ENCODE data around the gene CCDC188. TPM values are rescaled to one million over a fixed set of nuclear protein-coding genes. Genes with fewer than 3 reads are reported as not detected.

The CCDC188 gene
- total and polyA plus RNA-seq, 10 of the 15 experiments (the other 5 are each of a cell fraction or from before 2014, with no cell fraction given): not detected

DNA sequence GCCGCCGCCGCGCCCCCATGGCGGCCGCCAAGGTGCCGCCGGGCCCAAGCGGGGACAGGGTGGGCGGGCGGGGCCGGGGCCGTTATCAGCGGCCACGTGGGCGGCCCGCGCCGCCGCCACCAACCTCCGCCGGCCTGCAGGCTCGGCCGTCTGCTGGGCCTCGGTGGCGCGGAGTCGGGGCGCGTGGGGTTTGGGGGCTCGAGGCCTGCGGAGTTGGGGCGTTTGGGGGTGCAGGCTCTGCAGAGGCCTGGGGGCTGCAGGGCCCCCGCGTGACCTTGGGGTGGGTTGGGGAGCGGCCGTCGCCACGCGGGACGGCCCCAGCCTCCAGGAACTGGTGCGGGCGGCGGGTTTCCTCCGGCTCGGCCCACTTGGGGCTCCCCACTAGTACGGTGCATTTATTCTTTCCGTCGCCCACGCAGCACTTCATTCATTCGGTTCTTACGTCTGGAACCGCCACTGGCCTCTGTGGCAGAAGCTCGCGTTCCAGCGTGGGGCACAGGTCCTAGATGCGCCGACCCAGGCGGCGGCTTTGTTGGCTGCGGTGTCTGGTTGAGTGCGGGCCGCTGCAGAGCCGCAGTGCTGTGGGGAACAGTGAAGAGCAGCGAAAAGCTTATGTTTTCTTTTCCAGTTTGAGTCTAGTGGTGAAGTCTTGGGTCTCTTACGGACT lies 33.1 kb downstream of the CCDC188 start (continued):
- TF ChIP-seq, protein P1, sequence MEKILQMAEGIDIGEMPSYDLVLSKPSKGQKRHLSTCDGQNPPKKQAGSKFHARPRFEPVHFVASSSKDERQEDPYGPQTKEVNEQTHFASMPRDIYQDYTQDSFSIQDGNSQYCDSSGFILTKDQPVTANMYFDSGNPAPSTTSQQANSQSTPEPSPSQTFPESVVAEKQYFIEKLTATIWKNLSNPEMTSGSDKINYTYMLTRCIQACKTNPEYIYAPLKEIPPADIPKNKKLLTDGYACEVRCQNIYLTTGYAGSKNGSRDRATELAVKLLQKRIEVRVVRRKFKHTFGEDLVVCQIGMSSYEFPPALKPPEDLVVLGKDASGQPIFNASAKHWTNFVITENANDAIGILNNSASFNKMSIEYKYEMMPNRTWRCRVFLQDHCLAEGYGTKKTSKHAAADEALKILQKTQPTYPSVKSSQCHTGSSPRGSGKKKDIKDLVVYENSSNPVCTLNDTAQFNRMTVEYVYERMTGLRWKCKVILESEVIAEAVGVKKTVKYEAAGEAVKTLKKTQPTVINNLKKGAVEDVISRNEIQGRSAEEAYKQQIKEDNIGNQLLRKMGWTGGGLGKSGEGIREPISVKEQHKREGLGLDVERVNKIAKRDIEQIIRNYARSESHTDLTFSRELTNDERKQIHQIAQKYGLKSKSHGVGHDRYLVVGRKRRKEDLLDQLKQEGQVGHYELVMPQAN (conservative IDR thresholded peaks at IDR 0.05): peak; percentile 25
- TF ChIP-seq, protein P2, sequence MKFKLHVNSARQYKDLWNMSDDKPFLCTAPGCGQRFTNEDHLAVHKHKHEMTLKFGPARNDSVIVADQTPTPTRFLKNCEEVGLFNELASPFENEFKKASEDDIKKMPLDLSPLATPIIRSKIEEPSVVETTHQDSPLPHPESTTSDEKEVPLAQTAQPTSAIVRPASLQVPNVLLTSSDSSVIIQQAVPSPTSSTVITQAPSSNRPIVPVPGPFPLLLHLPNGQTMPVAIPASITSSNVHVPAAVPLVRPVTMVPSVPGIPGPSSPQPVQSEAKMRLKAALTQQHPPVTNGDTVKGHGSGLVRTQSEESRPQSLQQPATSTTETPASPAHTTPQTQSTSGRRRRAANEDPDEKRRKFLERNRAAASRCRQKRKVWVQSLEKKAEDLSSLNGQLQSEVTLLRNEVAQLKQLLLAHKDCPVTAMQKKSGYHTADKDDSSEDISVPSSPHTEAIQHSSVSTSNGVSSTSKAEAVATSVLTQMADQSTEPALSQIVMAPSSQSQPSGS (IDR thresholded peaks at IDR 0.05; ENCODE audit: low read length): no peak
- TF ChIP-seq CHD1 (IDR thresholded peaks at IDR 0.05; ENCODE audit: low read depth, low read length): no peak

DNA sequence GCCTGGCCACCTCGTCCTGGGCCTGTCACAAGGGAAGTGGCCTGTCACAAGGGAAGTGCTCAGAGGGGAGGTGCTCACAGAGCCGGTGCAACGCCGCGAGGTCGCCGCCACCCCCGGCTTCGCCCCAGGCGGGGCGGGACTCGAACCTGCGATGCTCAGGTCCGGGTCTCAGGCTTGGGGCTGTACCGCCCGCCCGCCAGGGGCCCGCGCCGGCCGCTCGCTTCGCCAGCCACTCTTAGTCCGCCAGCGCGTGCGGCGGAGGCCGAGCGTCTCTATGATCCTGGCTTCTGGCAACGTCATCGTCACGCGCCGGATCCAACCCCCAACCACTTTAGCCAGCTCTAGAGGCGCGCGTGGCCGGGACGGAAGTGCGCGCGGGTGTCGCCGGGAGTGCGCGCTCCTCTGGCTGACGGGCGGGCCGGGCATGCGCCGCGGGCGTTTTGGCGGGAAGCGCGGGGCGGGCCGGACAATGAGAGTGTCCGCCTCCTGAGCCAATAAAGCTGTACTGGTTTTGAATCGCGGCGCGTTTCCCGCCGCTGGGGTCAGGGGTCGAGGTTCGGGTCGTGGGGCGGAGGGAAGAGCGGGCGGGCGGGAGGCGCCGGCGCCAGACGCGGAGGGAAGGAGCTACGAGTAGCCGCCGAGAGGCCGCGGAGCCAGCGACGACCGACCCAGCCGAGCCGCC lies 33.8 kb downstream of the CCDC188 start, which contains the start of gene TRMT2A:
TRMT2A (minus strand) TSS at position 276 of the 682 bp plus-strand sequence. CDS start 320 bp downstream, outside the sequence.
- Histone ChIP-seq H3K36me3 (ENCODE audit: control insufficient read depth in 2 of 2, insufficient read depth in 2 of 2, low read length in 1 of 2) (peaks cover 32 to 39% of the 10 kb centered on the region in 2 experiments), H3K4me2 (ENCODE audit: control insufficient read depth, insufficient read depth) (peak within 1 kb of the TSS; percentile 96), H3K4me1 (ENCODE audit: control insufficient read depth, insufficient read depth, low read length) (peaks cover 28% of the 10 kb centered on the region), H3K4me3 (peak within 1 kb of the TSS; percentile 83), H4K20me1 (ENCODE audit: control insufficient read depth, insufficient read depth) (0 out of 2 replicates have a peak, but pooled peaks cover 2% of the 10 kb centered on the region), H3K9ac (ENCODE audit: control insufficient read depth, insufficient read depth, low read length) (peak within 1 kb of the TSS; percentile 99), H3K9me3 (replicated peaks; ENCODE audit: control insufficient read depth, insufficient read depth, low read length) (no peaks in the 10 kb centered on the region), H3K27me3 (replicated peaks in 1 of 2; ENCODE audit: control insufficient read depth in 2 of 2, insufficient read depth in 2 of 2, low read length in 1 of 2) (no peaks in the 10 kb centered on the region), H2AFZ (ENCODE audit: control insufficient read depth, low read depth, low read length) (peak within 1 kb of the TSS; percentile 76), H3K79me2 (ENCODE audit: control insufficient read depth, insufficient read depth, low read length) (peaks cover 67% of the 10 kb centered on the region), H3K27ac (ENCODE audit: control insufficient read depth, insufficient read depth) (peak within 1 kb of the TSS; percentile 91)
- ATAC-seq: peak; percentile 84
- ChIA-PET RAD21 (ENCODE audit: unreplicated experiment) (no interaction called here), CTCF (interaction anchor here (0.9 to 1.5 kb wide), 2 partner anchors 38 to 387 kb away, joined by 3 read pairs; no protein-coding TSS in a partner anchor), SMC1A (ENCODE audit: uncharacterized antibody, unreplicated experiment) (no interaction called here), POLR2A (interaction anchor here (0.8 to 1.5 kb wide), 6 partner anchors 34 to 174 kb away, joined by 3 to 5 read pairs (median 4); partner anchors contain the start of gene TANGO2)
- in situ Hi-C loops (cut with MboI) (no loop called here), intact Hi-C loops (cut with micrococcal nuclease; ENCODE audit: unreplicated experiment) (loop anchor here (5.0 kb wide), 1 partner anchor 145 kb away; no protein-coding TSS in a partner anchor)
- WGBS (ENCODE audit: insufficient coverage, insufficient replicate concordance, low lambda C conversion rate, missing lambda C conversion rate): under 1% methylated on average over 64 of the region's 88 CpGs
- DNase-seq (ENCODE audit: low read depth, low spot score): peak; percentile 86
- BruUV-seq (replicated peaks): no TSS peak
- peak; percentile 95 for FAIRE-seq
- TF ChIP-seq, protein P3, sequence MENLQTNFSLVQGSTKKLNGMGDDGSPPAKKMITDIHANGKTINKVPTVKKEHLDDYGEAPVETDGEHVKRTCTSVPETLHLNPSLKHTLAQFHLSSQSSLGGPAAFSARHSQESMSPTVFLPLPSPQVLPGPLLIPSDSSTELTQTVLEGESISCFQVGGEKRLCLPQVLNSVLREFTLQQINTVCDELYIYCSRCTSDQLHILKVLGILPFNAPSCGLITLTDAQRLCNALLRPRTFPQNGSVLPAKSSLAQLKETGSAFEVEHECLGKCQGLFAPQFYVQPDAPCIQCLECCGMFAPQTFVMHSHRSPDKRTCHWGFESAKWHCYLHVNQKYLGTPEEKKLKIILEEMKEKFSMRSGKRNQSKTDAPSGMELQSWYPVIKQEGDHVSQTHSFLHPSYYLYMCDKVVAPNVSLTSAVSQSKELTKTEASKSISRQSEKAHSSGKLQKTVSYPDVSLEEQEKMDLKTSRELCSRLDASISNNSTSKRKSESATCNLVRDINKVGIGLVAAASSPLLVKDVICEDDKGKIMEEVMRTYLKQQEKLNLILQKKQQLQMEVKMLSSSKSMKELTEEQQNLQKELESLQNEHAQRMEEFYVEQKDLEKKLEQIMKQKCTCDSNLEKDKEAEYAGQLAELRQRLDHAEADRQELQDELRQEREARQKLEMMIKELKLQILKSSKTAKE (IDR thresholded peaks at IDR 0.05; ENCODE audit: low read depth, poor library complexity, severe bottlenecking): no peak
- TF ChIP-seq TARDBP (IDR thresholded peaks at IDR 0.05; ENCODE audit: borderline replicate concordance) (peak; percentile 99), POLR2A (IDR thresholded peaks at IDR 0.05; ENCODE audit: low read depth, low read length) (peak; percentile 71), HDGF (IDR thresholded peaks at IDR 0.05) (no peak), ESRRA (IDR thresholded peaks at IDR 0.05; ENCODE audit: low read length) (no peak; the same call in none of the 2 replicates), EGR1 (IDR thresholded peaks at IDR 0.05; ENCODE audit: borderline replicate concordance in 1 of 2, low read depth in 2 of 2, low read length in 2 of 2) (peak in 1 of 2 experiments; percentile 58; a peak in 2 of 3 replicates), CHD2 (IDR thresholded peaks at IDR 0.05; ENCODE audit: borderline replicate concordance, low read depth, low read length) (peak; percentile 76; the same call in 1 of the 2 replicates), ZNF24 (IDR thresholded peaks at IDR 0.05) (peak; percentile 84), BRCA1 (IDR thresholded peaks at IDR 0.05; ENCODE audit: low read depth, low read length) (no peak), IKZF2 (IDR thresholded peaks at IDR 0.05) (no peak), SMAD5 (IDR thresholded peaks at IDR 0.05; ENCODE audit: low read depth) (peak; percentile 35; the same call in 1 of the 2 replicates), SIX5 (IDR thresholded peaks at IDR 0.05; ENCODE audit: low read depth, low read length, severe bottlenecking) (peak; percentile 54)
- TF ChIP-seq, protein P4, sequence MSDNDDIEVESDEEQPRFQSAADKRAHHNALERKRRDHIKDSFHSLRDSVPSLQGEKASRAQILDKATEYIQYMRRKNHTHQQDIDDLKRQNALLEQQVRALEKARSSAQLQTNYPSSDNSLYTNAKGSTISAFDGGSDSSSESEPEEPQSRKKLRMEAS (IDR thresholded peaks at IDR 0.05; ENCODE audit: low read depth, low read length): peak; percentile 88

Measured in GM12878 (cell line).